Lower lobe of right lung (tissue), 2 donors: ENCODE measurements around the gene TMCO4. TPM values are rescaled to one million over a fixed set of nuclear protein-coding genes. Genes with fewer than 3 reads are reported as not detected.

Experiments
- ATAC-seq, 2 donors: fragments of 200-7000 bp; cut with Tn5 transposase; one replicate each; pipeline ENCODE4 v1.9.1; 2020 to 2022; ENCODE audit warnings: mild to moderate bottlenecking in 2 of 2, moderate library complexity in 2 of 2
- DNase-seq: peaks from one replicate; pipeline ENCODE4 v3.0.0-alpha.2; 2020
- H3K27ac ChIP-seq: fragments of 200-600 bp; one replicate; pipeline ENCODE4 v1.8.0; 2022
- H3K27me3 ChIP-seq: fragments of 200-600 bp; one replicate; pipeline ENCODE4 v1.8.0; 2022; ENCODE audit warnings: low read depth
- H3K36me3 ChIP-seq: fragments of 200-600 bp; one replicate; pipeline ENCODE4 v1.8.0; 2022; ENCODE audit warnings: mild to moderate bottlenecking
- H3K4me1 ChIP-seq: fragments of 200-600 bp; one replicate; pipeline ENCODE4 v1.8.0; 2022
- H3K4me3 ChIP-seq: fragments of 200-600 bp; one replicate; pipeline ENCODE4 v1.8.0; 2022; ENCODE audit warnings: mild to moderate bottlenecking
- H3K9me3 ChIP-seq: fragments of 200-600 bp; one replicate; pipeline ENCODE4 v1.8.0; 2022
- CTCF ChIP-seq: fragments of 200-600 bp; IDR thresholded peaks from one replicate; pipeline ENCODE4 v1.8.0; 2022; ENCODE audit warnings: antibody characterized with exemption, mild to moderate bottlenecking
- intact Hi-C: fragments of 100-400 bp; cut with DNase I; formaldehyde crosslinking; loops from one replicate; pipeline ENCODE4 v1.11.0; 2022
- total RNA-seq: library from RNA; stranded (reverse); fragmentation: NEBNext Ultra II Directional; extraction: Animal tissue kit (Norgen Biotek cat#: 25700); gene quantifications from one replicate; pipeline ENCODE4 v1.2.1, GENCODE V29; 2021
- donor health status: DM: no; HTN: yes; CAD: no; lungs with severe emphysema.

Gene TMCO4
- total RNA-seq, 1 donor from 2014 or later, result 26.3 TPM

DNA sequence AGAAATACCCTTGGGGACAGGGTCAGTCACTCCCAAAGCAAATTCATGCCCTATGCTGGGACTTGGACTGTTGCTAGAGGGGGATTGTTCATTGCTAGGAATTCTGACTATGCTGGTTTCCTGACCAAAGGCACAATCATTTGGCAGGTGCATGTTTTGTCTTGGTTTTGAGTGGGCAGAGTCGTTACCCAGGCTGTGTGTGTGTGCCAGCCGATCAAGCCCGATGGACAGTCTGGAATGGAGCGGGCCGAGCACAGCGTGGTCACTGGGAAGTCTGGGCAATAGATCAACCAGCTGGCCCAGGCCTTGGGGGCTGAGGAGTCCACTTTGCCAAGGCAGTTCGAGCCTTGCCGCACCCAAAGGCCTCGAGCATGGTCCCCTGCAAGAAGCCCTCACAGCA lies 74.1 kb downstream of the TMCO4 start:
- Histone ChIP-seq H3K27me3 (no peaks in the 10 kb centered on the region), H3K4me1 (no peaks in the 10 kb centered on the region), H3K9me3 (peaks cover 6% of the 10 kb centered on the region), H3K4me3 (no peak overlapping the region), H3K36me3 (peaks cover 60% of the 10 kb centered on the region), H3K27ac (no peak overlapping the region)
- no peak for TF ChIP-seq CTCF
- no peak for DNase-seq
- no peak for ATAC-seq
- intact Hi-C loops, result no loop called here

GRCh38 chr1:19723874-19724273 lies 75.8 kb downstream of the TMCO4 start:
- intact Hi-C loops, result no loop called here
- H3K27ac ChIP-seq, result no peak overlapping the region
- no peak for TF ChIP-seq CTCF
- ATAC-seq (no peak), DNase-seq (no peak)
- no peaks in the 10 kb centered on the region for H3K9me3 ChIP-seq
- no peaks in the 10 kb centered on the region for H3K27me3 ChIP-seq
- H3K4me1 ChIP-seq, result no peaks in the 10 kb centered on the region
- H3K4me3 ChIP-seq, result no peak overlapping the region
- peaks cover 58% of the 10 kb centered on the region for H3K36me3 ChIP-seq

DNA sequence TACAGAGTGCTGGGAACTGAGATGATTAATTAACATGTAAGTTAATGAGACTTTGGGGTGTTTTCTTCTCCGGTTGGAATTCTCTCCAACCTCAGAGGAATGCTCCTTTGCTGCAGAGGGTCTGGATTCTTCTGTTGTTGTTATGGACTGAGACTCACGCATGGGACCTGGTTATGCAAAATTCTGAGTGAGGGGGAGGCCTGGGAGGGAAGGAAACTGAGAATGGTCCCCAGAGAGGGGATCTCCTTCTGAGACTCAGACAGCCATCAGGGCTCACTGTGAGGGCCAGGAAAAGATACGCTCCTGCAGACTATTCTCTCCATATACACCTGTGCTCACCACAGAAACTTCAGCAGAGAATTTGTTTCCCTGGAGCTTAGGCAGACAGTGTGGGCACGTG lies 78.7 kb downstream of the TMCO4 start:
- no peaks in the 10 kb centered on the region for H3K4me1 ChIP-seq
- no peaks in the 10 kb centered on the region for H3K27me3 ChIP-seq
- intact Hi-C loops, result no loop called here
- H3K9me3 ChIP-seq, result no peaks in the 10 kb centered on the region
- no peak overlapping the region for H3K27ac ChIP-seq
- no peak for TF ChIP-seq CTCF
- no peak overlapping the region for H3K4me3 ChIP-seq
- H3K36me3 ChIP-seq, result peaks cover 31% of the 10 kb centered on the region
- ATAC-seq (no peak), DNase-seq (no peak)

DNA sequence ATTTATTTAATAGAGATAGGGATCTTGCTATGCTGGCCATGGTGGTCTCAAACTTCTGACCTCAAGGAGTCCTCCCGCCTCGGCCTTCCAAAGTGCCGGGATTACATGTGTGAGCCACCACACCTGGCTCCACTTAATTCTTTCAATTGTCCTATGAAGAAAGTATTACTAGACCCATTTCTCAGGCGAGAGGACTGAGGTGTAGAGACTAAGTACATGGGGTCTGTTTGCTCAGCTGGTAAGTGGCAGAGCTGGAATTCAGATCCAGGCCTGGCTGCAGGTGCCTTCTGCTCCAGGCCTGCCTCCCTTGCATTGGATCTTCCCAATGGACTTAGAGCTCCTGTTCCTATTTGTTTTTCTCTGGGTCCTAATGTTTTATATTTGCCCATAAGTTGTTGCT lies 79.5 kb downstream of the TMCO4 start:
- Histone ChIP-seq H3K4me3 (no peak overlapping the region), H3K9me3 (no peaks in the 10 kb centered on the region), H3K36me3 (peaks cover 23% of the 10 kb centered on the region), H3K27ac (no peak overlapping the region), H3K27me3 (no peaks in the 10 kb centered on the region), H3K4me1 (no peaks in the 10 kb centered on the region)
- intact Hi-C loops, result no loop called here
- ATAC-seq, result no peak
- no peak for TF ChIP-seq CTCF
- no peak for DNase-seq

GRCh38 chr1:19717467-19717866 lies 82.2 kb downstream of the TMCO4 start:
- H3K4me3 ChIP-seq, result no peak overlapping the region
- H3K27ac ChIP-seq, result no peak overlapping the region
- H3K27me3 ChIP-seq, result no peaks in the 10 kb centered on the region
- DNase-seq (no peak), ATAC-seq (no peak)
- no peaks in the 10 kb centered on the region for H3K9me3 ChIP-seq
- no peaks in the 10 kb centered on the region for H3K36me3 ChIP-seq
- intact Hi-C loops, result no loop called here
- H3K4me1 ChIP-seq, result no peaks in the 10 kb centered on the region
- TF ChIP-seq CTCF, result no peak
